ENCODE measurements around the gene MEIS1. TPM values are rescaled to one million over a fixed set of nuclear protein-coding genes. Genes with fewer than 3 reads are reported as not detected.

Gene MEIS1
- total and polyA plus RNA-seq, 2 donors (not counting 3 experiments of a cell fraction or from before 2014, with no cell fraction given) = 10.0 to 26.5 TPM

GRCh38 chr2:66568650-66569300, 133.8 kb downstream of the MEIS1 start:
- Histone ChIP-seq H3K27ac (ENCODE audit: insufficient read depth, low read depth, low read length) (no peak overlapping the region), H4K20me1 (replicated peaks; ENCODE audit: control insufficient read depth, extremely low read depth, insufficient read depth, low read length) (no peaks in the 10 kb centered on the region), H3K36me3 (ENCODE audit: control insufficient read depth in 2 of 2, extremely low read depth in 1 of 2, insufficient read depth in 2 of 2, low read length in 2 of 2) (no peaks in the 10 kb centered on the region), H3K4me1 (ENCODE audit: control insufficient read depth, extremely low read depth, insufficient read depth, low read length) (no peaks in the 10 kb centered on the region), H3K9me3 (replicated peaks; ENCODE audit: control insufficient read depth, insufficient read depth, low read length) (no peaks in the 10 kb centered on the region), H3K79me2 (ENCODE audit: control insufficient read depth, insufficient read depth, low read length) (no peaks in the 10 kb centered on the region), H2AFZ (ENCODE audit: low read depth, low read length) (no peak overlapping the region), H3K4me3 (replicated peaks in 1 of 3; ENCODE audit: insufficient read depth in 1 of 3, low read depth in 1 of 3, low read length in 3 of 3) (no peak overlapping the region), H3K27me3 (ENCODE audit: control insufficient read depth in 2 of 2, insufficient read depth in 2 of 2, low read length in 2 of 2) (no peaks in the 10 kb centered on the region), H3K4me2 (ENCODE audit: insufficient read depth, low read length) (no peak overlapping the region), H3K9me1 (replicated peaks; ENCODE audit: control insufficient read depth, extremely low read depth, insufficient read depth, low read length) (no peaks in the 10 kb centered on the region), H3K9ac (replicated peaks; ENCODE audit: extremely low read depth, insufficient read depth, low read length) (no peak overlapping the region)
- TF ChIP-seq POLR2A (IDR thresholded peaks at IDR 0.05; ENCODE audit: low read depth, low read length) (no peak), MYC (IDR thresholded peaks at IDR 0.05; ENCODE audit: low read depth, low read length) (no peak), EZH2 (IDR thresholded peaks at IDR 0.05; ENCODE audit: borderline replicate concordance, low read depth, low read length, severe bottlenecking) (no peak), FOS (IDR thresholded peaks at IDR 0.05; ENCODE audit: borderline replicate concordance, insufficient read depth, low read length) (no peak), GATA2 (IDR thresholded peaks at IDR 0.05; ENCODE audit: insufficient read depth, insufficient read length, low read depth, low read length) (no peak), JUN (IDR thresholded peaks at IDR 0.05; ENCODE audit: borderline replicate concordance, insufficient read depth, insufficient read length, low read depth) (no peak), CTCF (IDR thresholded peaks at IDR 0.05; ENCODE audit: extremely low read depth in 1 of 2, insufficient read depth in 1 of 2, low read depth in 1 of 2, low read length in 2 of 2) (no peak)
- DNase-seq (ENCODE audit: low read depth, low spot score) = no peak
- dilution Hi-C loops (cut with MboI; ENCODE audit: extremely low pct_ligation_motif_present, low sequenced_read_pairs) (no loop called here), intact Hi-C loops (cut with micrococcal nuclease) (no loop called here)
- CTCF ChIA-PET = interaction anchor here (0.9 to 1.0 kb wide), 3 partner anchors 12 to 87 kb away, joined by 3 to 6 read pairs (median 3); no protein-coding TSS in a partner anchor
- POLR2A ChIA-PET = no interaction called here
- no TSS peak for BruUV-seq (replicated peaks)
- FAIRE-seq = no peak

All from endothelial cell of umbilical vein (primary cell).